Measurements from ENCODE around the gene METTL1.

Gene METTL1

GRCh38 chr12:57780284-57780897 is 8.5 kb upstream of the METTL1 start:
- TF ChIP-seq SPI1 (IDR thresholded peaks at IDR 0.05; ENCODE audit: borderline replicate concordance, low read depth) (no peak), CTCF (IDR thresholded peaks at IDR 0.05; ENCODE audit: insufficient read depth, low read length) (no peak), REST (IDR thresholded peaks at IDR 0.05; ENCODE audit: insufficient replicate concordance, low read depth) (no peak), POLR2AphosphoS5 (IDR thresholded peaks at IDR 0.05; ENCODE audit: low read depth) (no peak), GABPA (IDR thresholded peaks at IDR 0.05; ENCODE audit: low read depth) (no peak)
- Histone ChIP-seq H3K27me3 (ENCODE audit: insufficient read depth, poor library complexity, severe bottlenecking) (no peaks in the 10 kb centered on the region), H3K4me3 (replicated peaks; ENCODE audit: insufficient read depth, low read length) (no peak overlapping the region), H3K27ac (replicated peaks) (peak overlapping the region; percentile 71)
- no peak for DNase-seq (ENCODE audit: low read depth in 1 of 2, low spot score in 1 of 2)

GRCh38 chr12:57779736-57780135 is 7.8 kb upstream of the METTL1 start:
- Histone ChIP-seq H3K27me3 (ENCODE audit: insufficient read depth, poor library complexity, severe bottlenecking) (no peaks in the 10 kb centered on the region), H3K27ac (replicated peaks) (no peak overlapping the region), H3K4me3 (replicated peaks; ENCODE audit: insufficient read depth, low read length) (no peak overlapping the region)
- no peak for TF ChIP-seq CTCF (IDR thresholded peaks at IDR 0.05; ENCODE audit: insufficient read depth, low read length)
- no peak for TF ChIP-seq GABPA (IDR thresholded peaks at IDR 0.05; ENCODE audit: low read depth)
- no peak for TF ChIP-seq SPI1 (IDR thresholded peaks at IDR 0.05; ENCODE audit: borderline replicate concordance, low read depth)
- no peak for TF ChIP-seq REST (IDR thresholded peaks at IDR 0.05; ENCODE audit: insufficient replicate concordance, low read depth)
- no peak for TF ChIP-seq POLR2AphosphoS5 (IDR thresholded peaks at IDR 0.05; ENCODE audit: low read depth)
- no peak for DNase-seq (ENCODE audit: low read depth in 1 of 2, low spot score in 1 of 2)

- H3K27ac ChIP-seq (replicated peaks), result no peak overlapping the region
- no peak for DNase-seq (ENCODE audit: low read depth in 1 of 2, low spot score in 1 of 2)
- TF ChIP-seq REST (IDR thresholded peaks at IDR 0.05; ENCODE audit: insufficient replicate concordance, low read depth) (no peak), SPI1 (IDR thresholded peaks at IDR 0.05; ENCODE audit: borderline replicate concordance, low read depth) (no peak), GABPA (IDR thresholded peaks at IDR 0.05; ENCODE audit: low read depth) (no peak), POLR2AphosphoS5 (IDR thresholded peaks at IDR 0.05; ENCODE audit: low read depth) (no peak), CTCF (IDR thresholded peaks at IDR 0.05; ENCODE audit: insufficient read depth, low read length) (no peak)
These were observed 6.0 kb upstream of the METTL1 start for GRCh38 chr12:57777911-57778310.

More at GRCh38 chr12:57777911-57778310, 6.0 kb upstream of the METTL1 start:
- Histone ChIP-seq H3K27me3 (ENCODE audit: insufficient read depth, poor library complexity, severe bottlenecking) (no peaks in the 10 kb centered on the region), H3K4me3 (replicated peaks; ENCODE audit: insufficient read depth, low read length) (no peak overlapping the region)

Data from HL-60 (cell line).